Measurements from ENCODE around the gene TGFBRAP1. TPM values are rescaled to one million over a fixed set of nuclear protein-coding genes. Genes with fewer than 3 reads are reported as not detected.
"Not testable (repeated sequence)": the region's sequence is repeated elsewhere in the genome, so short reads cannot be mapped to it uniquely, and the experiment has no call there.

Gene TGFBRAP1
- total RNA-seq, 1 donor from 2014 or later, result 9.8 TPM

- DNase-seq (ENCODE audit: low spot score), result no peak
- intact Hi-C loops (cut with DNase I), result no loop called here
These were observed 33.5 kb upstream of the TGFBRAP1 start for GRCh38 chr2:105362862-105363591.

DNA sequence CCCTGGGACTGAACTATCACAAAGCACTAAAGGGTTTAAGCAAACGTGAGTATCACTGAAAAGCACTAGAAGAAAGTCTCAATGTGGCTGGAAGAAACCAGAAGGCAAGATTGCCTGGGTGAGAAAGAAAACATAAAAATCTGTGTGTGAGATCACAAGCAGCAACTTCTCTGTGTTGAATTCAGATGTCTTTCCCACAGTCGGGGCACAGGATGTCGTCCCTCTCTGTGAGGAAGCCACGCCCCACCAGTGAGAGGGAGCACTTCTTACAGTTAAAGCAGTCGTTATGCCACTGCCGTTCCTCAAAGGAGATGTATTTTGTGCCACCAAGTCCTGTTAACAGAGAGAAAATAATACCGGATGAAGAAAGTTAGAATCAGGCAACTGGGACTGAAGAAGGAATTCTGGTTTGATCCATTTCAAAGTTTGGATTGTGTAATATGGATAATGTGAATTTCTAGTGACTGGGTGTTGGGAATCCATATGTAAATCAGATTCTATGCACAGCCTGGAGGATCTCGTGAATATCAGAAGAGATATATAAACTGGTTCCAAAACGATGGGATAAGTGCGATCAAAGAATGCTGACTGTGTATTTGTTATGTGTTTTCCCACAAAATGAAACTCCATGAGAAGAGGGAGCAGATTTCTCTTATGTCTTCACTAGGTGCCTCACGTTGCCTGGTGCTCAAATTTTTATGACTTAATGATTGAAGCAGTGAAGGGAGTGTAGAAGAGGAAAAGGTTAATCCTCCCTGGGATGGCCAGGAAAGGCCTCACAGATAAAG lies 31.8 kb upstream of the TGFBRAP1 start:
- no peak for DNase-seq (ENCODE audit: low spot score)
- intact Hi-C loops (cut with DNase I), result no loop called here

DNA sequence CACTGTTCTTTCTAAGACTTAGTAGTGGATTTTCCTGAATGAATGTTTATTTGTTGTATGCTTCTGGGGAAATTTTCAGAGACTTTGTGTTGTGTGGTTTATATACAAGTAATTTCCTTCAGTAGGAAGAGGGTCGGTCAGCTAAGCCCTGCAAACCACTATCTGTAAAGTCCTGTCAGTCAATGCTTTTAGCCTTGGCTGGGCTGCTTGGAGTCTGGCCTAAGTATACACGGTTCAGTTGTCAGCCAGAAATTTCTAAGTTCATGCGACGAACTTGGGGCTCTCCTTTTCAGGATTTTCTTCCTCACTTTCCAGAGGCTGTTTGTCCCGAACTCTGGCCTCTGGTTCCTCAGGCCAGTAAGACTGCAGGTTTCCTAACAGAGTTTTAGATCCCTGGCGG lies 29.1 kb upstream of the TGFBRAP1 start:
- intact Hi-C loops (cut with DNase I), result no loop called here
- no peak for DNase-seq (ENCODE audit: low spot score)

GRCh38 chr2:105357122-105357521 lies 27.6 kb upstream of the TGFBRAP1 start:
- intact Hi-C loops (cut with DNase I), result no loop called here
- DNase-seq (ENCODE audit: low spot score), result no peak

DNA sequence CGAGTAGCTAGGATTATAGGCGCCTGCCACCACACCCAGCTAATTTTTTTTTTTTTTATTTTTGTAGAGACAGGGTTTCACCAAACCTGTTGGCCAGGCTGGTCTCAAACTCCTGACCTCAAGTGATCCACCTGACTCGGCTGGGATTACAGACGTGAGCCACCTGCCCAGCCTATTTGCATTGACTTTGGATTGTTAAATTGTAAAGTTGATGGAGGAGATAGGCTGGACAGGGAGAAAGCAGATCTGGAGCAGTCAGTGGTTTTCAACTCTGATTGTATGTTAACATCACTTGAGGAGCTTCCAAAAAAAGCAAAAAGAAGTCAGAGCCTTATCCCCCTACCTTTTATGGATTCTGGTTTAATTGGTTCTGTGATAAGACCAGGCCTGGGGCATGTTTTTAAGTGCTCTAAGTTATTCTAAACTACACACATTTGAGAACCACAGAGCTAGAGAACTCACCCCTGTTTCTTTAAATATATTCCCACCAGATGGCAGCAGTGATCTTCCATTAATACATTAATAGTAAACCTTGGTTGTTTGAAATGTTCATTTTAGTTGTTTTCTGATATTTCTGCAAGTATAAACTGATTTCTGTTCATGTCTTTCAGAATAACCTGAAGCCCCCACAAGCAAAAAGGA lies 15.3 kb upstream of the TGFBRAP1 start:
- DNase-seq (ENCODE audit: low spot score), result no peak
- intact Hi-C loops (cut with DNase I), result no loop called here

DNA sequence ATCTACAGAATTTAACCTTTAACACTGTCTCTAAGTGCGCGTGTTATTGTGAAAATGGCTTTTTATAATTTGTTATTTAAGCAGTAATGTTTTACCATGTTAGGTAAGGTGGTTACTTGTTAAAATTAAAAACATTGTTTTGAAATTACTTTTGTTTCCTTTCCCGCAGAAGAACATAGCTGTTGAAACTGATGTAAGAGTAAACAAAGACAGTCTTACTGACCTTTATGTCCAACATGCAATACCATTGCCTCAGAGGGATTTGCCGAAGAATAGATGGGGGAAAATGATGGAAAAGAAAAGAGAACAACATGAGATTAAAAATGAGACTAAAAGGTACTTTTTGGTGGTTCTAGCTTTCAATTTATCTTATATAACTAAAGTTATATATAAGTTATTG lies 9.9 kb upstream of the TGFBRAP1 start:
- DNase-seq (ENCODE audit: low spot score), result no peak
- intact Hi-C loops (cut with DNase I), result no loop called here

DNA sequence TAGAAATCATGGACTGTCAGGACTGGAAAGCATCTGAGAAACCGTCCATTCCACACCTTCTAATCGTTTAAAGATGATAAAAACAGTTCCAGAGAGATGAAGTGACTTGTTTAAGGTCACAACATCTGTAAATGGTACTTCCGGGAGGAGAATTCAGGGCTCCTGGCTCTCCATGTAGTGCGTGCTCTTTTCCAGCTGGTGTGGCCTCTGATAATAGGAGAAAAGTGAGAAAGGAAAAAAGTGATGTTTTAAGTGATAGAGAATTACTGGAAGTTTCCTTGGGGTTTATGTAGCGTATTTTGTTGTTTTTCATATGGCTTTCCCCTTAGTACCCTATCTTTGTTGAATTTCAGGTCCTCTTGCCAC lies 8.5 kb upstream of the TGFBRAP1 start:
- intact Hi-C loops (cut with DNase I), result no loop called here
- no peak for DNase-seq (ENCODE audit: low spot score)

DNA sequence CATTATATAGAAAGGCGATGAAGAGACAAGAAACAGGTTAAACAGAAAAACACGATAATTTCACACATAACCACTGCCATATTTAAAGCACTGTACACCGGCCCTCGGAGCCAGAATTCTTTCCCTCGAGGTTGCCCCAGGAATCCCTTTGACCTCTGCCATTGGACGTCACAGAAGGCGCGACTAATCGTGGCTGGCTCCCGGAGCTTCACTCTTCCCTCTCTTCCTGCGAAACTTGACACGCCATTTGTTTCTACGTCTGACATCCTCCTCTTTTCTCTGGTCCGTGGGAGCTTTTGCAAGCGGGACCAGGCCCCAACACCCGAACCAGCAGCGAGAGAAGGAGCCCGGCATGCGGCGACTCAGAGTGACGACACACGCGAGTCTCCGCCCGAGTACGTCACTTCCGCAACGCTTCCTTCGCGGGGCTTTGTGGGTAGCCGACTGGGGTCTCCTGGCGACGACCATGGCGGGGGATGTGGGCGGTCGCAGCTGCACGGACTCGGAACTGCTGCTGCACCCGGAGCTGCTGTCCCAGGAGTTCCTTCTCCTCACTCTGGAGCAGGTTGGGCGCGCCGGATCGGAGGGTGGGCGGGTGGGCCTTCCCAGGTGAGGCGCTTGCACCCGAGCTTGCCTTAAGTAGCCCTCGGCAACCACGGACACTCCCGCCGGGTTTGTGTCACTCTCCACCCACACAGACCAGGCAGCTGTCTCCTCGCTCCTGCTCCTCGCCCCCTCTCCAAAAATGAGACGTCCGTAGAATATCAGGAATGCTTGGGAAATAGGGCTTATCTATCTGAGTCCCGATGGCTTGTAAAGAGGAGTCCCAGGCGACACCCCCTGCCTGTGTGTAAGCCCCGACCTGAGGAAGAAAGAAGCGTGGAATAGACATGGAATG lies 7.8 kb upstream of the TGFBRAP1 start, which contains the start of gene C2orf49:
TSS of gene C2orf49 (plus strand) at position 419 of the 898 bp plus-strand sequence. CDS start at position 467, 48 bp downstream.
- peak; percentile 91 for DNase-seq (ENCODE audit: low spot score)
- intact Hi-C loops (cut with DNase I), result no loop called here

DNA sequence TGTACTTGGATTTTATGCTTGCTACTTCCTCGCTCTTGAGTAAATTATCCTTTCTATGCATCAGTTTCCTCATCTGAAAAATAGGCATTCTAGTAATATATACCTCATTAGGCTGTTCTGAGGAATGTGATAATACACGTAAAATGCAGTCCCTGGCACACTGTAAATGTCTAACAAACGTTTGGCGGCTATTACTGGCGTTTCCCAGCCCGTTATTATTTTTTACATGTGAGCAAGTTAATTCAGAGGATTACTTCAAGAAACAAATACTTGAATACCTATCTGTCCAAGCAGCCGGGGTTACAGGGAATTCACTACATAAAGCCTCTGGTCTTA lies 7.2 kb upstream of the TGFBRAP1 start:
- no peak for DNase-seq (ENCODE audit: low spot score)
- intact Hi-C loops (cut with DNase I), result no loop called here

- no peak for DNase-seq (ENCODE audit: low spot score)
- intact Hi-C loops (cut with DNase I), result no loop called here
These were observed 5.9 kb upstream of the TGFBRAP1 start for GRCh38 chr2:105335469-105335868.

GRCh38 chr2:105334211-105334610 lies 4.7 kb upstream of the TGFBRAP1 start:
- DNase-seq (ENCODE audit: low spot score), result no peak
- intact Hi-C loops (cut with DNase I), result no loop called here

- no peak for DNase-seq (ENCODE audit: low spot score)
- intact Hi-C loops (cut with DNase I), result no loop called here
These were observed 1.3 kb upstream of the TGFBRAP1 start for GRCh38 chr2:105330681-105331375.

DNA sequence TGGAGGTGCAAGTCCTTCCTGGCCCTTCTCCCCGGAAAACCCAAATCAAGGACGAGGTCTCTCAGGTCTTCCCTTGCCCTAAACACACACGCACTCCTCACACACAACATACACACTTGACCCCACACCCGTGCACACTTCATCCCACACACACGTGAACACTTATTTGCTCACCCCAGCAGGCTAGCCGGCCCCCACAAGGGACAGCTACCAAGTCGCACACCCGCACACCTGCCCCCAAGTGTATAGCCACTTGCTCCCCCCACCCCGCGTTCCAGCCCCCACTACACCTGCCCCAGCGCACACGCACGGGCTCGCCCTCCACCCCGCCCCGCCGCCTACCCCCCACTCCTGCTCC lies 359 bp downstream of the TGFBRAP1 start:
- intact Hi-C loops (cut with DNase I), result no loop called here
- DNase-seq (ENCODE audit: low spot score), result no peak

- DNase-seq (ENCODE audit: low spot score), result peak; percentile 77
These were observed 996 bp downstream of the TGFBRAP1 start for GRCh38 chr2:105328281-105329196.

DNA sequence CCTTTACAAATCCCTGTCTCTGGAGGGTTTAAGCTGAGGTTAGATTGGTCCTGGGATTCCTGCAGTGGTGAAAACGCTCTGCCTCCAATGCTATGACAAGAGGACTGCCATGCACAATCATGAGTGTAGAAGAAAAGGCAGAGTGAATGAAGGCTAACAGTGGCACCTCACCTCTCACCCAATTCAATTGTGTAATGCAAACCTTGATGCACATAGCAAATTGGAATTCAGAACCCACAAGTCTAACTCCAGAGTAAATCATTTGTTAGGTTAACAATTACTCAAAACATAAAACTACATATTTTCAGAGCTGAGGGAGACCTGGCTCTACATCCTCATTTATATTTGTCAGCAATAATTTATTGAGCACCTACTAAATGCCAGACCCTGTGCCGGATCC lies 1.8 kb downstream of the TGFBRAP1 start:
- intact Hi-C loops (cut with DNase I), result no loop called here
- DNase-seq (ENCODE audit: low spot score), result no peak

More at GRCh38 chr2:105328281-105329196, 996 bp downstream of the TGFBRAP1 start:
- intact Hi-C loops (cut with DNase I), result no loop called here

GRCh38 chr2:105327271-105327670 lies 2.3 kb downstream of the TGFBRAP1 start:
- intact Hi-C loops (cut with DNase I), result not testable (repeated sequence)

GRCh38 chr2:105325389-105325963 lies 4.1 kb downstream of the TGFBRAP1 start:
- intact Hi-C loops (cut with DNase I), result no loop called here
- no peak for DNase-seq (ENCODE audit: low spot score)

More at GRCh38 chr2:105327271-105327670, 2.3 kb downstream of the TGFBRAP1 start:
- not testable (repeated sequence) for DNase-seq (ENCODE audit: low spot score)

DNA sequence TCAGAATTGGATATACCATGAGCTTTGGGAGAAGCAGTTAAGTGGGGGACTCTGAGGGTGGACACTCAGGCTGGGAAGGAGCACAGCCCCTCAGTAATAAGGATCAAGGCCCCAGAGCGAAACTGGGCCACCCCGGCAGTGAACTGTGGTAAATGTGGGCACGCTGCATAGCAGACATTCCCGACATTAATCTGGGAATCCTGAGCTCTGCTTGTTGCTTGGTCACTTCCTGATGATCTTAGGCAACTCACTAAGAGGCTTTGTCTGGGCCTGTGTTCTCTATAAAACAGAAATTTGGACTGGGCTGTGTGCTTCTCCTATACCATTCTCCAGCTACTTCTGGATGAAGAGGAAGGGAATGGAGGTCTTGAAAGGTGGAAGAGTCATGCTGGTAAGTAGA lies 4.8 kb downstream of the TGFBRAP1 start:
- DNase-seq (ENCODE audit: low spot score), result no peak
- intact Hi-C loops (cut with DNase I), result no loop called here

Measured in cardiac septum (tissue), 1 donor.